Ishikawa (cell line): ENCODE data around the gene MYO5A.

Source experiments
- CEBPB ChIP-seq: IDR thresholded peaks from 2 replicates; pipeline ENCODE4 v1.6.1; 2012
- CREB1 ChIP-seq: IDR thresholded peaks from 2 replicates; pipeline ENCODE4 v1.6.1; 2012; ENCODE audit warnings: low read depth
- EGR1 ChIP-seq: IDR thresholded peaks from 2 replicates; pipeline ENCODE4 v1.6.1; 2012
- EP300 ChIP-seq: IDR thresholded peaks from 2 replicates; pipeline ENCODE4 v1.6.1; 2012; ENCODE audit warnings: borderline replicate concordance
- FOXM1 ChIP-seq: IDR thresholded peaks from 2 replicates; pipeline ENCODE4 v1.6.1; 2012; ENCODE audit warnings: low read depth, borderline replicate concordance
- NFIC ChIP-seq: IDR thresholded peaks from 2 replicates; pipeline ENCODE4 v1.6.1; 2012
- RAD21 ChIP-seq: IDR thresholded peaks from 2 replicates; pipeline ENCODE4 v1.6.1; 2012; ENCODE audit warnings: low read depth
- TAF1 ChIP-seq: IDR thresholded peaks from 2 replicates; pipeline ENCODE4 v1.6.1; 2012; ENCODE audit warnings: low read depth, mild to moderate bottlenecking
- TCF12 ChIP-seq: IDR thresholded peaks from 2 replicates; pipeline ENCODE4 v1.6.1; 2012; ENCODE audit warnings: low read depth
- TEAD4 ChIP-seq: IDR thresholded peaks from 2 replicates; pipeline ENCODE4 v1.6.1; 2012
- YY1 ChIP-seq: IDR thresholded peaks from 2 replicates; pipeline ENCODE4 v1.6.1; 2012; ENCODE audit warnings: low read depth
- ZBTB7A ChIP-seq: IDR thresholded peaks from 2 replicates; pipeline ENCODE4 v1.6.1; 2012; ENCODE audit warnings: low read depth
- TF ChIP-seq, protein P1 (sequence below): IDR thresholded peaks from 2 replicates; pipeline ENCODE4 v1.6.1; 2012; ENCODE audit warnings: low read depth, mild to moderate bottlenecking
- TF ChIP-seq, protein P2 (sequence below): IDR thresholded peaks from 2 replicates; pipeline ENCODE4 v1.6.1; 2012
- TF ChIP-seq, protein P3 (sequence below): IDR thresholded peaks from 2 replicates; pipeline ENCODE4 v1.6.1; 2012

The MYO5A gene

DNA sequence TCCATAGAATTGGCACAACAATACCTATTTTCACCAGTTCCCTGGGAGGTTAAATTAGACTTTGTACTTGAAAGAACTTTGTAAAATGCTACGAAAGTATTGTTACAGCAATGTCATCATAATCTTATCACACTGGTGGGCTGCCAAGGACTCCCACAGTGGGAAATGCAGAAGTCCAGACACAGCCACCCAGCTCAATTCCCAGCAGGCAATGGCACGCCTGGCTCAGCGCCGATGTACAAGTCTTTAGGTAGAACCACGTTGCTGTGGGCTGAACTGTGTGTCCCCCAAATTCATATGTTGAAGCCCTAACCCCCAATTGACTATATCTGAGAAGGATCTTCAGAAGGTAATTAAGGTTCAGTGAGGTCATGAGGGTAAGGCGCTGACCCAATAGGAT lies 245.4 kb downstream of the MYO5A start:
- no peak for TF ChIP-seq TEAD4
- TF ChIP-seq TAF1 = no peak
- TF ChIP-seq TCF12 = no peak

DNA sequence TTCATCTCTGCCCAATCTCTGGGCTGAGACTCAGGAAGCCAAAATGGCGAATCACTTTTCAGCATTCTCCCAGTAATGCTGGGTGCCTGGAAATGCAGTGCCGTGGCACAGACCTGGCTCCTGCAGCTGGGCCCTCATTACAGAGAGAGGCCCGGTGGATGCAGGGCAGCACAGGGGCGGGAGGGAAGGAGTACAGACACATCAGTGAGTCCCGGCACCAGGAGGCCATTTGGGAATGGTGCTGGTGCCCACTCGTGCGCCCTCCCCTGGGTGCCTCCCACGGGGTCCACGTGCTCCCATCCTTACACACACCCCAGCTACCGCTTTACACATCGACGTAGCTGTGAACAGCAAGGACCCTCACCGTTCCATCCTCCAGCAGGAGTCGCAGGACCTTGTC lies 246.3 kb downstream of the MYO5A start:
- TF ChIP-seq ZBTB7A = no peak
- no peak for TF ChIP-seq TCF12
- no peak for TF ChIP-seq CEBPB
- no peak for TF ChIP-seq NFIC
- TF ChIP-seq, protein P1, sequence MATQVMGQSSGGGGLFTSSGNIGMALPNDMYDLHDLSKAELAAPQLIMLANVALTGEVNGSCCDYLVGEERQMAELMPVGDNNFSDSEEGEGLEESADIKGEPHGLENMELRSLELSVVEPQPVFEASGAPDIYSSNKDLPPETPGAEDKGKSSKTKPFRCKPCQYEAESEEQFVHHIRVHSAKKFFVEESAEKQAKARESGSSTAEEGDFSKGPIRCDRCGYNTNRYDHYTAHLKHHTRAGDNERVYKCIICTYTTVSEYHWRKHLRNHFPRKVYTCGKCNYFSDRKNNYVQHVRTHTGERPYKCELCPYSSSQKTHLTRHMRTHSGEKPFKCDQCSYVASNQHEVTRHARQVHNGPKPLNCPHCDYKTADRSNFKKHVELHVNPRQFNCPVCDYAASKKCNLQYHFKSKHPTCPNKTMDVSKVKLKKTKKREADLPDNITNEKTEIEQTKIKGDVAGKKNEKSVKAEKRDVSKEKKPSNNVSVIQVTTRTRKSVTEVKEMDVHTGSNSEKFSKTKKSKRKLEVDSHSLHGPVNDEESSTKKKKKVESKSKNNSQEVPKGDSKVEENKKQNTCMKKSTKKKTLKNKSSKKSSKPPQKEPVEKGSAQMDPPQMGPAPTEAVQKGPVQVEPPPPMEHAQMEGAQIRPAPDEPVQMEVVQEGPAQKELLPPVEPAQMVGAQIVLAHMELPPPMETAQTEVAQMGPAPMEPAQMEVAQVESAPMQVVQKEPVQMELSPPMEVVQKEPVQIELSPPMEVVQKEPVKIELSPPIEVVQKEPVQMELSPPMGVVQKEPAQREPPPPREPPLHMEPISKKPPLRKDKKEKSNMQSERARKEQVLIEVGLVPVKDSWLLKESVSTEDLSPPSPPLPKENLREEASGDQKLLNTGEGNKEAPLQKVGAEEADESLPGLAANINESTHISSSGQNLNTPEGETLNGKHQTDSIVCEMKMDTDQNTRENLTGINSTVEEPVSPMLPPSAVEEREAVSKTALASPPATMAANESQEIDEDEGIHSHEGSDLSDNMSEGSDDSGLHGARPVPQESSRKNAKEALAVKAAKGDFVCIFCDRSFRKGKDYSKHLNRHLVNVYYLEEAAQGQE = no peak
- TF ChIP-seq TAF1 = no peak
- TF ChIP-seq TEAD4 = no peak

DNA sequence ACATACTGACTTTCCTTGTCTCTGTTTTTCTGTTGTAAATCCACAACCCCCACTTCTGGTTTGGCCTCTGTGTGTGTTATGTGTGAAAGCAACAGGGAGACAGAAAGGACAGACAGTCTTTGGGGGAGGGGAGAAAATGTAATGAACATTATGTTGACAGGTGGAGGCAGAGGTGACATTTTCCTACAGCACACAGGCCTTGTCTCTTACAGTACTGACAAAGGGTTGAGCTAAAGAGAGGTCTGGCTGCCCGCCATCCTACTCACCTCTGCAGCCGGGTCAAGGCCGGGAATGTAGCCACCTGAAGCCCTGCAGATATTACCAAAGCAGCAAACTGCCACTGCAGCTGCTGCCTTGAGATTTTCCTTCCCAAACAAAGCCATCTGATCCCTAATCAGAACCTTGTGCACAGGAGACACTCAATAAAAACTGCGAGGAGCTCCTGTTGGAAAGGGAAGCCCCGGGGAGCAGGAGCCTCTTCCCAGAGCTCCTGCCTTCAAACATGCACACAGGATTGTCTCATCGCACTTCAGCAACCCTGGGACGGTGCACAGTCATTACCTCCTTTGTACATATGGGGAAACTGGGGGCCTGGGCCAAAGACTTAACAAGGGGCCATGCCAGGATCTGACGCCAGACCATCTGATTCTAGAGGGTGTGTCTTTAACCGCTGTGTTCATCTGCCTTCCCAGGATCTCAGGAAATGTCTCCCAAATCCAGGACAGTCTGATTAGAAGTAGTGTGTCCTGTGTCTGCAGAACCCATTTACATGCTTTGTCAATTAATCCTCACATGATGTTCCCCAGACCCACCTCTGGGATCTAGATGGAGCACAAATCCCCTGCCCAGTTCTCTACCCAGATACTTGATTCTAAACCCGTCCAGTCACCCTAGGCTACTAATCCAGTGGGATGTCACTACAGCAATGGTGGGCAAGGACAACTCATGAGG lies 247.3 kb downstream of the MYO5A start:
- TF ChIP-seq RAD21 = no peak
- no peak for TF ChIP-seq TAF1
- TF ChIP-seq FOXM1 = no peak

DNA sequence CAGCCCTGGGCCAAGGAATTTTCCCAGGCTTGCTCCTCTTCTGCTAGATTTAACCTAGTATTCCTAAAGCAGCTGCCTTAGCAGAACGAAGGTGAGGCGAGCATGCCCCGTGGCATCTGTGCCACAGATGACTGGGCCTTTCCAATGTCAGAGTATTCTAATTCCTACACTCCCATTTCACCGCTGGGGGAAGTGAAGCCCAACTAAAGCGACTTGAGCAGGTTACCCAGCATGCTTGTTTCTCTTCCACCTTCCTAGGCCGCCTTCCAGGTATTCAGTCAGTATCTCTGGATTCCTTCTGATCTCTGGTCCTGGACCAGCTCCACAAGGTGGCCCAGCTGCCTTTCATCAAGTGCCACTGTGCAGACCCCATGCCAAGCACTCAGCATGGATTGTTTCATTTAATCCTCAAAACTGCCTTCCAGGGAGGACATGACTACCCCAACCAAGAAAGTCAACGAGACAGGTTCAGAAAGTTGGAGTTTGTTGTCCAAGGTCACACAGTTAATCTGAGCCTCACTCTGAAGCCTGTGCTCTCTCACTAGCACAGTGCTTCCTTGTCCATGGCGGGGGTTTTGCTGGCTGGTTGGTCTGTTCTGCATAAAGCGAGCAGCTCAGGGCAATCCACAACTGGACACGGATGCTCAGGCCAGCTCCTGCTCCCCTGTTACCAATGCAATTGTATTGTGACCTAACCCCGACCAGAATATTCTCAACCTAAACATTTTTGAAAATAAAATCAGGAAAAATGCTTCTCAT lies 248.2 kb downstream of the MYO5A start:
- TF ChIP-seq RAD21 = no peak
- TF ChIP-seq TAF1 = no peak
- TF ChIP-seq, protein P2, sequence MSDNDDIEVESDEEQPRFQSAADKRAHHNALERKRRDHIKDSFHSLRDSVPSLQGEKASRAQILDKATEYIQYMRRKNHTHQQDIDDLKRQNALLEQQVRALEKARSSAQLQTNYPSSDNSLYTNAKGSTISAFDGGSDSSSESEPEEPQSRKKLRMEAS = no peak
- no peak for TF ChIP-seq TEAD4
- no peak for TF ChIP-seq NFIC
- TF ChIP-seq ZBTB7A = no peak
- TF ChIP-seq, protein P1 = no peak
- TF ChIP-seq CREB1 = no peak
- TF ChIP-seq TCF12 = no peak
- TF ChIP-seq, protein P3, sequence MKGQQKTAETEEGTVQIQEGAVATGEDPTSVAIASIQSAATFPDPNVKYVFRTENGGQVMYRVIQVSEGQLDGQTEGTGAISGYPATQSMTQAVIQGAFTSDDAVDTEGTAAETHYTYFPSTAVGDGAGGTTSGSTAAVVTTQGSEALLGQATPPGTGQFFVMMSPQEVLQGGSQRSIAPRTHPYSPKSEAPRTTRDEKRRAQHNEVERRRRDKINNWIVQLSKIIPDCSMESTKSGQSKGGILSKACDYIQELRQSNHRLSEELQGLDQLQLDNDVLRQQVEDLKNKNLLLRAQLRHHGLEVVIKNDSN = no peak
- no peak for TF ChIP-seq CEBPB
- TF ChIP-seq FOXM1 = no peak
- no peak for TF ChIP-seq YY1
- TF ChIP-seq EP300 = no peak
- no peak for TF ChIP-seq EGR1

DNA sequence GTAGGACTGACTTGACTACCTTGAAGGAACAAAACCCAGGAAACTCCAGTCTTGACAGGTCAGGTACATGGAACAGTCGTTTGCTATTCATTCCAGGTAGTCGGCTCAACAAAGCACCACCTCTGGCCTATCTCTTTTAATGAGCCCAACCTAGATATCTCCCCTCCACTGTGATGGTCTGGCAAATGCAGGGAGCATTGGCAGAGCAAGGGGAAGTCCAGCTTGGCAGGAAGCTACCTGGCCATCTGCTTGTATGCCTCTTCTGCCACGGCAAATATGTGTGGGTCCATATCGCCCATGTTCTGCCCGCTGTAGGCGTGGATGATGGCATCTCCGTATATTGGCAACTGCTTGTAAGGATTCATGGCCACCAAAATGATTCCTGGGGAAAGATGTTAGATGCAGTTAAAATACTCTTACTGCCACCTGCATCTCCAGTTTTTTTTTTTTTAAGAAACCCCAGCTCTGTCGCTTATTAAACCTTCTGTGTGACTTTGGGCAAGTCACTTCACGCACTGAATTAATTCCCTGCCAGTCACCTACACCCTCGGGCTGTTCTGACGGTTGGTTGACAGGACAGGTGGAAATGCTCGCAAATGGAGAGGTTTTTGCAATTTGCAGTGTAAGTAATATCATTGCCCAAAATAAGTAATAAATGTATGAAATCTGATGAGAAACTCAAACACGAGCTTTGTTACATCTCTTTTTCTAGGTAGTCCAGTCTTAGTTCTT lies 249.9 kb downstream of the MYO5A start:
- TF ChIP-seq TEAD4 (no peak), TCF12 (no peak), CEBPB (no peak), TAF1 (no peak), FOXM1 (no peak), EP300 (no peak)
- TF ChIP-seq, protein P2 = no peak
- TF ChIP-seq, protein P3 = no peak
- TF ChIP-seq, protein P1 = no peak
